A673 (cell line): ENCODE measurements around the gene RING1.

Experiments
- EZH2 ChIP-seq: fragments of 200-600 bp; sonication (generic); IDR thresholded peaks from 2 replicates; pipeline ENCODE4 v1.6.1; 2017; ENCODE audit warnings: borderline replicate concordance, low read depth, mild to moderate bottlenecking, mixed read lengths, antibody characterized with exemption, low read length; ENCODE audit not compliant: poor library complexity, severe bottlenecking
- TF ChIP-seq, protein P1 (sequence below): fragments of 300-800, 200-600 bp; sonication (generic); conservative IDR thresholded peaks from 2 replicates; pipeline ENCODE4 v1.5.1; 2017; ENCODE audit warnings: low read depth, mild to moderate bottlenecking, antibody characterized with exemption, low read length, moderate library complexity, mixed read lengths

- TF ChIP-seq, protein P1, sequence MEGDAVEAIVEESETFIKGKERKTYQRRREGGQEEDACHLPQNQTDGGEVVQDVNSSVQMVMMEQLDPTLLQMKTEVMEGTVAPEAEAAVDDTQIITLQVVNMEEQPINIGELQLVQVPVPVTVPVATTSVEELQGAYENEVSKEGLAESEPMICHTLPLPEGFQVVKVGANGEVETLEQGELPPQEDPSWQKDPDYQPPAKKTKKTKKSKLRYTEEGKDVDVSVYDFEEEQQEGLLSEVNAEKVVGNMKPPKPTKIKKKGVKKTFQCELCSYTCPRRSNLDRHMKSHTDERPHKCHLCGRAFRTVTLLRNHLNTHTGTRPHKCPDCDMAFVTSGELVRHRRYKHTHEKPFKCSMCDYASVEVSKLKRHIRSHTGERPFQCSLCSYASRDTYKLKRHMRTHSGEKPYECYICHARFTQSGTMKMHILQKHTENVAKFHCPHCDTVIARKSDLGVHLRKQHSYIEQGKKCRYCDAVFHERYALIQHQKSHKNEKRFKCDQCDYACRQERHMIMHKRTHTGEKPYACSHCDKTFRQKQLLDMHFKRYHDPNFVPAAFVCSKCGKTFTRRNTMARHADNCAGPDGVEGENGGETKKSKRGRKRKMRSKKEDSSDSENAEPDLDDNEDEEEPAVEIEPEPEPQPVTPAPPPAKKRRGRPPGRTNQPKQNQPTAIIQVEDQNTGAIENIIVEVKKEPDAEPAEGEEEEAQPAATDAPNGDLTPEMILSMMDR, result no peak
- no peak for TF ChIP-seq EZH2
Observed at GRCh38 chr6:33168639-33169038, 39.7 kb upstream of the RING1 start.
